GM10847 (cell line): Measurements from ENCODE around the gene C10orf53.

ENCODE experiments used
- POLR2A ChIP-seq: IDR thresholded peaks from 2 replicates; pipeline ENCODE4 v1.6.1; 2011; ENCODE audit not compliant: insufficient read length; ENCODE audit errors: extremely low read depth

Gene C10orf53

GRCh38 chr10:49649936-49650723 is 29.3 kb upstream of the C10orf53 start:
- TF ChIP-seq POLR2A, result no peak

GRCh38 chr10:49650724-49651034 is 28.8 kb upstream of the C10orf53 start:
- TF ChIP-seq POLR2A, result no peak

- no peak for TF ChIP-seq POLR2A
Observed at GRCh38 chr10:49651039-49651835, 28.2 kb upstream of the C10orf53 start.

GRCh38 chr10:49651917-49652316 is 27.5 kb upstream of the C10orf53 start:
- no peak for TF ChIP-seq POLR2A

- no peak for TF ChIP-seq POLR2A
Observed at GRCh38 chr10:49652421-49653272, 26.8 kb upstream of the C10orf53 start.

GRCh38 chr10:49653273-49653929 is 26.1 kb upstream of the C10orf53 start:
- TF ChIP-seq POLR2A, result no peak

GRCh38 chr10:49654036-49654693 is 25.3 kb upstream of the C10orf53 start:
- no peak for TF ChIP-seq POLR2A

- no peak for TF ChIP-seq POLR2A
Observed at GRCh38 chr10:49655099-49655498, 24.4 kb upstream of the C10orf53 start.

GRCh38 chr10:49656845-49657493 is 22.5 kb upstream of the C10orf53 start:
- TF ChIP-seq POLR2A, result no peak

- TF ChIP-seq POLR2A, result no peak
Observed at GRCh38 chr10:49657606-49658005, 21.8 kb upstream of the C10orf53 start.

GRCh38 chr10:49661140-49661856 is 18.2 kb upstream of the C10orf53 start:
- TF ChIP-seq POLR2A, result no peak

GRCh38 chr10:49662169-49662830 is 17.2 kb upstream of the C10orf53 start:
- TF ChIP-seq POLR2A, result no peak

- no peak for TF ChIP-seq POLR2A
Observed at GRCh38 chr10:49663596-49663995, 15.9 kb upstream of the C10orf53 start.
